Measurements from ENCODE around the gene CSF2. TPM values are rescaled to one million over a fixed set of nuclear protein-coding genes. Genes with fewer than 3 reads are reported as not detected.

CSF2 gene
- total RNA-seq, 1 donor from 2014 or later, result not detected

DNA sequence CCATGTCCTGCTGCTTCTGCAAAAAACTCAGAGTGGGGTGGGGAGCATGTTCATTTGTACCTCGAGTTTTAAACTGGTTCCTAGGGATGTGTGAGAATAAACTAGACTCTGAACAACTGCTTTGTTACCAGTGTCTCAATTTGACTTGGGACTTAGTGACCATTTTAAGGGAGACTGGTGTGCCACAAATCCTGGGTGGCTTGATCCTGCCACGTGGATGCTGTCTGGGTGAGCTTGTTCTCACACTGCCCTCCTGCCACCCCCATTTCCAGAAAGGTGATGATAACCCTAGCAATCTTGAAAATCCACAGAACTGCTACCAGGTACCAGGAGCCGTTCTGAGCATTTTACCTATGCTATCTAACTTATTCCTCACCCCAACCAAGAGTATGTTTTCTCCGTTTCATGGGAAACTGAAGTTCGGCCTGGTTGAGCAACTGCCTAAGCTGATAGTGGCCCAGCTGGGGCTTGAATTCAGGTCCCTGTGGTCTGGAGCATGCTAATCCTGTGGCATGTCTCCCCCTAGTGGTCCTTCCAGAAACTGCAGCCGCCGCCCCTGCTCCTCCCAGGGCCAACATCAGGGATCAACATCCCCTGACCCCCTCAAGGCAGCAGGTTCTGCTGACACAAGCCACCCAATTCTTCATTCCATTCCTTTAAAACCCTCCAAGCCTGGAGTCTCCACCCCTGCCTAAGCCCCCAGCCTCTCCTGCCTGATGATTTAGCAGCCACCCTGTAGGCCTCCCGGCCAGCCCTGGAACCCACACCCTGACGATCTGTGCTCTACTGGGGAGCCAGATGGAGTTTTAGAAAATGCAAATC, 10.3 kb upstream of the CSF2 start:
- DNase-seq (ENCODE audit: low spot score), result peak; percentile 57
- Mint-ChIP-seq H3K27me3 (ENCODE audit: low read depth) (peaks cover 3% of the 10 kb centered on the region), H3K27ac (ENCODE audit: unreplicated experiment) (no peak overlapping the region), H3K36me3 (ENCODE audit: low read depth) (no peaks in the 10 kb centered on the region), H3K4me3 (ENCODE audit: unreplicated experiment) (no peak overlapping the region), H3K9me3 (ENCODE audit: low read depth) (no peaks in the 10 kb centered on the region), H3K4me1 (ENCODE audit: low read depth) (peaks cover 2% of the 10 kb centered on the region)
- TF ChIP-seq, protein P1, sequence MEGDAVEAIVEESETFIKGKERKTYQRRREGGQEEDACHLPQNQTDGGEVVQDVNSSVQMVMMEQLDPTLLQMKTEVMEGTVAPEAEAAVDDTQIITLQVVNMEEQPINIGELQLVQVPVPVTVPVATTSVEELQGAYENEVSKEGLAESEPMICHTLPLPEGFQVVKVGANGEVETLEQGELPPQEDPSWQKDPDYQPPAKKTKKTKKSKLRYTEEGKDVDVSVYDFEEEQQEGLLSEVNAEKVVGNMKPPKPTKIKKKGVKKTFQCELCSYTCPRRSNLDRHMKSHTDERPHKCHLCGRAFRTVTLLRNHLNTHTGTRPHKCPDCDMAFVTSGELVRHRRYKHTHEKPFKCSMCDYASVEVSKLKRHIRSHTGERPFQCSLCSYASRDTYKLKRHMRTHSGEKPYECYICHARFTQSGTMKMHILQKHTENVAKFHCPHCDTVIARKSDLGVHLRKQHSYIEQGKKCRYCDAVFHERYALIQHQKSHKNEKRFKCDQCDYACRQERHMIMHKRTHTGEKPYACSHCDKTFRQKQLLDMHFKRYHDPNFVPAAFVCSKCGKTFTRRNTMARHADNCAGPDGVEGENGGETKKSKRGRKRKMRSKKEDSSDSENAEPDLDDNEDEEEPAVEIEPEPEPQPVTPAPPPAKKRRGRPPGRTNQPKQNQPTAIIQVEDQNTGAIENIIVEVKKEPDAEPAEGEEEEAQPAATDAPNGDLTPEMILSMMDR (IDR thresholded peaks at IDR 0.05), result peak; percentile 94

DNA sequence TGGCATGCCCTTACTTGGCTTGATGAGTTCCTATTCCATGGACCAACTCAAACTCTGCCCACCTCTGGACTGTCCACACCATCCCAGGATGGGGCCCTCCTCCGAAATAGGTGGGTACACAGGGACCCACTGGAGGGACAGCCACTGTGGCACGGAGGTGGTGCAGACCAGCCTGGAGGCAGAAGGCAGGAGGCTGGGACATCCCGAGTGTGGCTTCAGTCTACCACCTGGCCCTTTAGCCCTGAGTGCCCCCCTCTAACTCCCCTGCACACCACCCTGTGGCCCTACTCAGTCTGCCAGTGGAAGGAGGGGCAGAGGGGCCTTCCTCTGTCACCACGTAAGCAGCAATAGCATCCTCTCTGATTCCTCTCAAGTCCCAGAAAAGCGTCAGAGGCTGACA, 9.4 kb upstream of the CSF2 start:
- Mint-ChIP-seq H3K36me3 (ENCODE audit: low read depth) (no peaks in the 10 kb centered on the region), H3K27ac (ENCODE audit: unreplicated experiment) (no peak overlapping the region), H3K27me3 (ENCODE audit: low read depth) (peaks cover 2% of the 10 kb centered on the region), H3K4me1 (ENCODE audit: low read depth) (peaks cover 2% of the 10 kb centered on the region), H3K9me3 (ENCODE audit: low read depth) (no peaks in the 10 kb centered on the region), H3K4me3 (ENCODE audit: unreplicated experiment) (no peak overlapping the region)
- DNase-seq (ENCODE audit: low spot score), result peak; percentile 66
- TF ChIP-seq, protein P1 (IDR thresholded peaks at IDR 0.05), result no peak

DNA sequence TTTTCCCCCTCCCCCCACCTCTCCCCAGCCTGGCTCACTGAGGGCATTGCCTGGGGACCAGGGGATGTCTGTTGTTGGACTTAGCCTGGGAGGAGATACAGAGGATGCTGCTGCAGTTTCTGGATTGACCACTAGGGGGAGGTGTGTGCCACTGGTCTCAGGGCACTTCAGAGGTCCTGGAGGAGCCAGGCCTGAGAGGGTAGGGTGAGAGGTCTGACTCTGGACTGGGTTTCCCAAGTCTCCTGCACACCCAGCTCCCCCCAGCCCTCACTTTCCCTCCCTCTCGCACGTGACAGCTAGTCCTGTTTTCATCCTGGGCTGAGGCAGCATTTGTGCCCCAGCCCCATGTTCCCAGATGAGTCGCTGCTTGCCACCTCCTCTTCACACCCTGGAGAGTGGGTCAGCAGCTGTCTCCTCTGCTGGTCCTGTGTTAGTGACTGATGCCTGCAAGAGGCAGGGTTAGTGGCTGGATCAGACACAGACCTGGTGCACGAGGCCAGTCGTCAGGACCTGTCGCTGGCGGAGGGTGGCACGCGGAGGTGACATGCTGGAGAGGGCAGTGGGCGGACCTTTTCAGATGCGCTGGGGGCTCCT, 8.8 kb upstream of the CSF2 start:
- H3K27me3 Mint-ChIP-seq (ENCODE audit: low read depth), result no peaks in the 10 kb centered on the region
- no peak overlapping the region for H3K4me3 Mint-ChIP-seq (ENCODE audit: unreplicated experiment)
- no peaks in the 10 kb centered on the region for H3K9me3 Mint-ChIP-seq (ENCODE audit: low read depth)
- TF ChIP-seq, protein P1 (IDR thresholded peaks at IDR 0.05), result peak; percentile 81
- H3K27ac Mint-ChIP-seq (ENCODE audit: unreplicated experiment), result no peak overlapping the region
- H3K36me3 Mint-ChIP-seq (ENCODE audit: low read depth), result no peaks in the 10 kb centered on the region
- peaks cover 2% of the 10 kb centered on the region for H3K4me1 Mint-ChIP-seq (ENCODE audit: low read depth)
- peak; percentile 82 for DNase-seq (ENCODE audit: low spot score)

DNA sequence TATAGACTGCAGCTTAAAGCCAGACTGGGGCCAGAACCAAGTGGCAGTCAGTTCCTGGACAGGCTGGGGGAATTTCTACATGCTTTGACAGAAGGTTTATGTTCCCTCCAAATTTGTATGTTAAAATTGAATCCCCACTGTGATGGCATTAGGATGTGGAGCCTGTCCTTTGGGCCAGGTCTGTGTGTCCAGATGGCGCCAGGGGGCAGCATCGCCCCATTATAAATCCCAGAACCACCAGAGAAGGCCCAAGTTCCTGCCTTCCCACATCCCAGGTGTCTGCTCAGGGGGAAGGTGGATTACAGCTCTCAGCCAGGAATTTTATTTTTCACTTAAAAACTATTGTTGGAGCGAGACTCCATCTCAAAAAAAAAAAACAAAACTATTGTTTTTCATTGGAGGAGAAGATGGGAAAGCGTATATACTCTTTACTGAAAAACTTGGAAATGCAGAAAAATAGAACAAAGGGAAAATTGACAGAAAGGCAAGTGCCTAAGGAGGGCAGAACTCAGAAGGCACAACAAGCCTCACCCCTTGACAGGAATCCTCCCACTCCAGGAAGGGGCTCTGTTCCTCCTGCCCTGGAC, 8.1 kb upstream of the CSF2 start:
- Mint-ChIP-seq H3K27ac (ENCODE audit: unreplicated experiment) (no peak overlapping the region), H3K27me3 (ENCODE audit: low read depth) (no peaks in the 10 kb centered on the region), H3K36me3 (ENCODE audit: low read depth) (no peaks in the 10 kb centered on the region), H3K4me1 (ENCODE audit: low read depth) (peaks cover 2% of the 10 kb centered on the region), H3K4me3 (ENCODE audit: unreplicated experiment) (no peak overlapping the region), H3K9me3 (ENCODE audit: low read depth) (no peaks in the 10 kb centered on the region)
- no peak for DNase-seq (ENCODE audit: low spot score)
- TF ChIP-seq, protein P1 (IDR thresholded peaks at IDR 0.05), result peak; percentile 75

DNA sequence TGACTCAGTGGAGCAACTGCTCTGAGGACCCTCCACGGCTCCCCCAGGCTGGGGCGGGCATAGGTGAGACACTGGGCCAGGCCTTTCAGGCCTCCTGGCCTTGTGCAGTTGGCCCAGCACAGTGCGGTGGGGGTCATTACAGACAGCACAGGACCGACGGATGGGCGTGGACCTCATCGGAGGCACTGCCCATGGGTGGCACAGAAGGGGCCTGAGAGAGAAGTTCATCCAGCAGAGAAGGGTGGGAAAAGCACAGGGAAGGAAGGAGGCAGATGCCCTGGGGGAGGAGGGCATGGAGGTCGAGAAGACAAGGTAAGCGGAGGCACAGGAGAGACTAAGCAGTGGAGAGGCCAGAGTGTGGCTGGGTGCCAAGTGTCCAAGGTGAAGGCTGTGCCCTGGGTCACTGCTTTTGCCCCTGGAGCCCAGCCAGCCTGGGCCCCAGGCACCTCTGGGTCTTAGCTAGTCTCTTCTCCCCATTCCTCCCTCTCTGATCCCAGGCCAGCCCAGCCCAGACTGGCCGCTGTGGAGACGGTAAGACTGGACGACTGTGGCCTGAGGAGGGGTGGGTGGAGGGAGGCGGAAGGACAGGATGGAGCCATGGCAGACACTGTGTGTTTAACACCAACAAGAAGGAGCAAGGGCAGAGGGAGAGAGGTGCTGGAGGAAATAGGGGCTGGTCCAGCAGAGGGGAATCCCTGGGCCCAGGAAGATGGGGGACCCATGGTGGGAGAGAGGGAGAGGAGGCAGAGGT, 7.5 kb upstream of the CSF2 start:
- TF ChIP-seq, protein P1 (IDR thresholded peaks at IDR 0.05), result no peak

More for the DNA sequence above, 7.5 kb upstream of the CSF2 start:
- Mint-ChIP-seq H3K36me3 (ENCODE audit: low read depth) (no peaks in the 10 kb centered on the region), H3K27ac (ENCODE audit: unreplicated experiment) (no peak overlapping the region), H3K27me3 (ENCODE audit: low read depth) (no peaks in the 10 kb centered on the region), H3K4me3 (ENCODE audit: unreplicated experiment) (no peak overlapping the region), H3K9me3 (ENCODE audit: low read depth) (no peaks in the 10 kb centered on the region), H3K4me1 (ENCODE audit: low read depth) (peaks cover 2% of the 10 kb centered on the region)
- peak; percentile 81 for DNase-seq (ENCODE audit: low spot score)

Measured in chondrocyte (in vitro differentiated cells).